OCI-LY3 (cell line): Measurements from ENCODE around the gene DGKB.

ENCODE experiments used
- CTCF ChIP-seq: fragments of 200-600, 300-600 bp; sonication (generic); IDR thresholded peaks from 2 replicates; pipeline ENCODE4 v1.5.1; 2014; ENCODE audit warnings: antibody characterized with exemption, low read length, low read depth
- EZH2phosphoT487 ChIP-seq: fragments of 200-600 bp; shearing (Covaris generic); IDR thresholded peaks from 2 replicates; pipeline ENCODE4 v1.6.1; 2018; ENCODE audit warnings: antibody characterized with exemption, mixed run types, low read depth

DNA sequence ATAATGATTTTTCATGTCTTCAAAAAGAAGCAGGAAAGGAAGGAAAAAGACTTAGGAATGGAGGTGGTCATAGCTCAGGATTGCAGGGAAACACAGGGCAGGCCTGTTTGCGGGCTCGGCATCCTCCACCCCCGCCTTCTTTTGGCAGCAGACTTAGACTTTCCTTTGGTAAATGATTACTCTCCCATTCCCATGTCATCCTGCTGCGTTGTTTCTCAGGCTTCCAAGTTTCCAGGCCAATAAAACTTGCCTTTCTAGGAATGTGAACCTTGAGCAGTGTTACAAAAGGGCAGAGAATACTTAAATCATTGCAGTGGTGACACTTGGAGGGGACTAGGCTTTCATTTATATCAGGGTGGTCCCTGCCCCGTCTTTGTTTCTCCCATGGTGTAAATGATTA, 34.0 kb upstream of the DGKB start:
- no peak for TF ChIP-seq CTCF
- no peak for TF ChIP-seq EZH2phosphoT487
